H1 (cell line): ENCODE results near the gene BBX. TPM values are rescaled to one million over a fixed set of nuclear protein-coding genes. Genes with fewer than 3 reads are reported as not detected.

ENCODE experiments used
- CTCF ChIA-PET: fragments of 300-600 bp; sonication (Branson Sonifier 250); formaldehyde crosslinking; loops from one replicate; lab custom pipeline; 2021; ENCODE audit not compliant: partially characterized antibody; lab: Charles Lee
- POLR2A ChIA-PET: fragments of 300-600 bp; sonication (Branson Sonifier 250); formaldehyde crosslinking; loops from one replicate; lab custom pipeline; 2021; ENCODE audit warnings: inconsistent platforms; ENCODE audit not compliant: partially characterized antibody; lab: Charles Lee
- DNase-seq, 2 experiments: peaks; one replicate each; pipeline versions ENCODE4 v3.0.0 to v3.0.0-alpha.2; 2010 to 2022; ENCODE audit warnings: low spot score in 2 of 2, low read depth in 1 of 2, mixed read lengths in 1 of 2
- FAIRE-seq: peaks from 2 replicates; lab custom pipeline; 2011; peaks lifted over from hg19 to GRCh38; lab: Jason Lieb, UNC
- H2AFZ ChIP-seq: 2 replicates; pipeline ENCODE4 v1.8.1; 2012; ENCODE audit warnings: low read length, inconsistent platforms
- H2AK5ac ChIP-seq: 2 replicates; pipeline ENCODE4 v1.6.1; 2013; ENCODE audit warnings: low read depth, low read length
- H2BK120ac ChIP-seq: replicated peaks from 2 replicates; pipeline ENCODE3; 2013; ENCODE audit warnings: low read depth, low read length, inconsistent platforms
- H2BK12ac ChIP-seq: 2 replicates; pipeline ENCODE4 v1.6.1; 2013; ENCODE audit warnings: low read depth, low read length
- H2BK15ac ChIP-seq: 2 replicates; pipeline ENCODE4 v1.6.1; 2013; ENCODE audit warnings: low read length
- H2BK20ac ChIP-seq: 2 replicates; pipeline ENCODE4 v1.6.1; 2013; ENCODE audit warnings: low read length
- H2BK5ac ChIP-seq: 2 replicates; pipeline ENCODE4 v1.6.1; 2013; ENCODE audit warnings: low read depth, low read length
- H3K14ac ChIP-seq: 2 replicates; pipeline ENCODE4 v1.6.1; 2013; ENCODE audit warnings: inconsistent platforms; ENCODE audit not compliant: insufficient read length
- H3K18ac ChIP-seq: 2 replicates; pipeline ENCODE4 v1.6.1; 2013; ENCODE audit warnings: low read length; ENCODE audit errors: extremely low read depth
- H3K23ac ChIP-seq: 2 replicates; pipeline ENCODE4 v1.6.1; 2013; ENCODE audit warnings: inconsistent platforms; ENCODE audit not compliant: insufficient read length
- H3K23me2 ChIP-seq: 2 replicates; pipeline ENCODE4 v1.6.1; 2013; ENCODE audit warnings: low read depth, low read length
- H3K27ac ChIP-seq: 2 replicates; pipeline ENCODE4 v1.6.1; 2011; ENCODE audit warnings: low read depth, low read length, inconsistent platforms
- H3K27me3 ChIP-seq, 4 experiments: replicated peaks in 1 of 4; 1 replicate in 1 of 4; 2 replicates in 3 of 4; pipeline versions ENCODE4 v1.6.1 to v1.8.1; 2011 to 2013; ENCODE audit warnings: low read length in 3 of 4, mild to moderate bottlenecking in 3 of 4, inconsistent platforms in 2 of 4, mixed read lengths in 2 of 4, moderate library complexity in 1 of 4; ENCODE audit not compliant: control insufficient read depth in 3 of 4, insufficient read depth in 3 of 4; ENCODE audit errors: extremely low read depth in 1 of 4
- H3K36me3 ChIP-seq, 4 experiments: 2 replicates each; pipeline versions ENCODE4 v1.6.1 to v1.8.1; 2011 to 2013; ENCODE audit warnings: mild to moderate bottlenecking in 4 of 4, low read length in 3 of 4, moderate library complexity in 2 of 4, control low read depth in 1 of 4, inconsistent platforms in 1 of 4; ENCODE audit not compliant: insufficient read depth in 4 of 4, control insufficient read depth in 2 of 4
- H3K4ac ChIP-seq: replicated peaks from 2 replicates; pipeline ENCODE3; 2013; ENCODE audit warnings: low read length, low read depth, mixed read lengths, inconsistent platforms; ENCODE audit not compliant: insufficient read length
- H3K4me1 ChIP-seq, 4 experiments: replicated peaks in 1 of 4; 1 replicate in 1 of 4; 2 replicates in 3 of 4; pipeline versions ENCODE4 v1.6.1 to v1.8.1; 2011 to 2013; ENCODE audit warnings: low read length in 3 of 4, inconsistent platforms in 2 of 4, mixed read lengths in 1 of 4; ENCODE audit not compliant: insufficient read depth in 4 of 4, control insufficient read depth in 3 of 4
- H3K4me2 ChIP-seq, 2 experiments: 2 replicates each; pipeline versions ENCODE4 v1.6.1 to v1.8.1; 2011 to 2013; ENCODE audit warnings: low read depth in 2 of 2, low read length in 2 of 2, control low read depth in 1 of 2, inconsistent platforms in 1 of 2, mild to moderate bottlenecking in 1 of 2; ENCODE audit not compliant: insufficient read depth in 1 of 2
- H3K4me3 ChIP-seq, 4 experiments: fragments of 200-600, 300-600 bp in 1 of 4; sonication (generic), shearing (Covaris generic), sonication (Bioruptor Twin) in 1 of 4; 2 replicates each; pipeline versions ENCODE4 v1.5.1 to v1.8.1; 2011 to 2016; ENCODE audit warnings: low read length in 4 of 4, low read depth in 3 of 4, control low read depth in 2 of 4, inconsistent platforms in 2 of 4, mild to moderate bottlenecking in 2 of 4, mixed read lengths in 1 of 4, moderate library complexity in 1 of 4; ENCODE audit not compliant: insufficient read depth in 2 of 4; ENCODE audit errors: extremely low read depth in 1 of 4
- H3K56ac ChIP-seq: replicated peaks from 2 replicates; pipeline ENCODE3; 2013; ENCODE audit warnings: low read depth, mild to moderate bottlenecking, mixed read lengths, low read length, inconsistent platforms; ENCODE audit not compliant: insufficient read length
- H3K79me1 ChIP-seq: 2 replicates; pipeline ENCODE4 v1.6.1; 2013; ENCODE audit warnings: low read depth, low read length, control low read depth
- H3K79me2 ChIP-seq, 2 experiments: 2 replicates each; pipeline versions ENCODE4 v1.6.1 to v1.8.1; 2012 to 2013; ENCODE audit warnings: low read length in 2 of 2, mild to moderate bottlenecking in 2 of 2, inconsistent platforms in 1 of 2; ENCODE audit not compliant: insufficient read depth in 2 of 2, control insufficient read depth in 1 of 2
- H3K9ac ChIP-seq, 4 experiments: replicated peaks in 1 of 4; 1 replicate in 1 of 4; 2 replicates in 3 of 4; pipeline versions ENCODE4 v1.6.1 to v1.8.1; 2011 to 2013; ENCODE audit warnings: low read depth in 3 of 4, low read length in 3 of 4, control low read depth in 2 of 4, mild to moderate bottlenecking in 2 of 4, moderate library complexity in 2 of 4, inconsistent platforms in 1 of 4; ENCODE audit errors: extremely low read depth in 1 of 4
- H3K9me3 ChIP-seq, 2 experiments: 2 replicates each; pipeline versions ENCODE4 v1.6.1 to v1.8.1; 2012 to 2013; ENCODE audit warnings: mild to moderate bottlenecking in 2 of 2, moderate library complexity in 2 of 2, control low read depth in 1 of 2, inconsistent platforms in 1 of 2, low read depth in 1 of 2, low read length in 1 of 2, mixed read lengths in 1 of 2; ENCODE audit not compliant: insufficient read depth in 2 of 2
- H4K20me1 ChIP-seq, 2 experiments: replicated peaks in 1 of 2; 2 replicates each; pipeline versions ENCODE3 to v1.8.1; 2011 to 2013; ENCODE audit warnings: inconsistent platforms in 2 of 2, low read length in 2 of 2, mild to moderate bottlenecking in 1 of 2; ENCODE audit not compliant: insufficient read depth in 2 of 2, control insufficient read depth in 1 of 2
- H4K5ac ChIP-seq: 2 replicates; pipeline ENCODE4 v1.6.1; 2013; ENCODE audit warnings: low read length, low read depth, mixed read lengths, inconsistent platforms; ENCODE audit not compliant: insufficient read length
- H4K8ac ChIP-seq: 2 replicates; pipeline ENCODE4 v1.8.0; 2013; ENCODE audit warnings: mild to moderate bottlenecking, moderate library complexity, low read length, inconsistent platforms; ENCODE audit not compliant: insufficient read depth; ENCODE audit errors: extremely low read depth
- H4K91ac ChIP-seq: replicated peaks from 2 replicates; pipeline ENCODE3; 2013; ENCODE audit warnings: low read length, mixed read lengths, inconsistent platforms; ENCODE audit not compliant: insufficient read length
- ATF2 ChIP-seq: IDR thresholded peaks from 2 replicates; pipeline ENCODE4 v1.6.1; 2012; ENCODE audit warnings: low read length, inconsistent platforms
- CBX5 ChIP-seq: fragments of 300-800, 300-1000 bp; sonication (generic); IDR thresholded peaks from 2 replicates; pipeline ENCODE4 v1.7.1; 2016; ENCODE audit warnings: antibody characterized with exemption, low read length, low read depth
- CBX8 ChIP-seq: fragments of 300-800, 300-1000 bp; sonication (generic); IDR thresholded peaks from 2 replicates; pipeline ENCODE4 v1.7.1; 2016; ENCODE audit warnings: low read depth, low read length, borderline replicate concordance
- CEBPB ChIP-seq: IDR thresholded peaks from 2 replicates; pipeline ENCODE4 v1.6.1; 2012; ENCODE audit warnings: low read depth, low read length
- CTCF ChIP-seq, 3 experiments: IDR thresholded peaks; 1 replicate in 2 of 3; 2 replicates in 1 of 3; pipeline versions ENCODE4 v1.5.1 to v1.6.1; 2011; ENCODE audit warnings: low read length in 3 of 3, mild to moderate bottlenecking in 3 of 3, inconsistent platforms in 2 of 3, low read depth in 1 of 3, moderate library complexity in 1 of 3; ENCODE audit not compliant: insufficient read depth in 1 of 3; ENCODE audit errors: control extremely low read depth in 1 of 3
- EZH2 ChIP-seq: fragments of 200-600 bp; sonication (generic); IDR thresholded peaks from 2 replicates; pipeline ENCODE4 v1.7.1; 2012; ENCODE audit warnings: low read depth, mild to moderate bottlenecking, moderate library complexity, low read length, inconsistent platforms; ENCODE audit not compliant: severe bottlenecking
- POLR2A ChIP-seq, 2 experiments: IDR thresholded peaks; 1 replicate in 1 of 2; 2 replicates in 1 of 2; pipeline ENCODE4 v1.6.1; 2011; ENCODE audit warnings: low read depth in 2 of 2, low read length in 2 of 2, mild to moderate bottlenecking in 2 of 2; ENCODE audit errors: control extremely low read depth in 1 of 2
- RXRA ChIP-seq: IDR thresholded peaks from 2 replicates; pipeline ENCODE4 v1.6.1; 2011; ENCODE audit warnings: low read depth, mild to moderate bottlenecking, low read length, moderate library complexity; ENCODE audit not compliant: insufficient read depth
- SUZ12 ChIP-seq: fragments of 200-600 bp; sonication (generic); IDR thresholded peaks from 2 replicates; pipeline ENCODE4 v1.6.1; 2012; ENCODE audit warnings: mild to moderate bottlenecking, inconsistent platforms, low read length, moderate library complexity, mixed read lengths
- TBP ChIP-seq: IDR thresholded peaks from 2 replicates; pipeline ENCODE4 v1.6.1; 2011; ENCODE audit warnings: low read depth, low read length, improper control_type of control experiment
- TEAD4 ChIP-seq: IDR thresholded peaks from 2 replicates; pipeline ENCODE4 v1.6.1; 2012; ENCODE audit warnings: low read depth, low read length, inconsistent platforms, mixed read lengths
- WGBS, 2 experiments: shearing (Covaris generic) in 1 of 2; methylation state at CpG; one replicate each; pipeline versions ENCODE4 v1.1.6 to v1.1.7; 2013 to 2015; ENCODE audit warnings: low lambda C conversion rate in 2 of 2, mixed read lengths in 2 of 2, inconsistent platforms in 1 of 2, low coverage in 1 of 2, missing lambda C conversion rate in 1 of 2; ENCODE audit not compliant: insufficient replicate concordance in 2 of 2, insufficient coverage in 1 of 2, insufficient read length in 1 of 2; ENCODE audit errors: extremely low coverage in 1 of 2, missing lambda C conversion rate in 1 of 2; 5-methylcytosine and 5-hydroxymethylcytosine counted together
- polyA plus RNA-seq, 7 experiments: library from polyadenylated mRNA; depleted of rRNA in 3 of 7; stranded (reverse) in 5 of 7; unstranded in 2 of 7; fragments of >200 nt in 5 of 7; fragments of 200-250 nt in 2 of 7; gene quantifications; 1 replicate in 5 of 7; 2 replicates in 1 of 7; 4 replicates in 1 of 7; pipeline versions ENCODE4 v1.2.1 to v1.2.3, GENCODE V29; 2011 to 2013; ENCODE audit warnings: missing spikeins in 2 of 7, mixed read lengths in 2 of 7
- total RNA-seq: library from RNA; stranded (reverse); fragmentation: NEBNext Ultra II Directional; extraction: Animal tissue kit (Norgen Biotek cat#: 25700); gene quantifications from 2 replicates; pipeline ENCODE4 v1.2.1, GENCODE V29; 2021

Gene BBX
- total and polyA plus RNA-seq, 2 of the 8 experiments (the other 6 are each of a cell fraction or from before 2014, with no cell fraction given): 11.0 to 42.5 TPM

GRCh38 chr3:107813026-107813425 lies 290.3 kb downstream of the BBX start:
- Histone ChIP-seq H3K23ac (no peak overlapping the region), H4K20me1 (no peaks in the 10 kb centered on the region), H3K79me1 (no peaks in the 10 kb centered on the region), H3K36me3 (no peaks in the 10 kb centered on the region; a peak in 1 of 8 replicates), H3K4me1 (no peaks in the 10 kb centered on the region), H3K79me2 (no peaks in the 10 kb centered on the region), H3K27ac (no peak overlapping the region), H3K27me3 (no peaks in the 10 kb centered on the region), H4K8ac (no peak overlapping the region), H2BK20ac (no peak overlapping the region), H2BK5ac (no peak overlapping the region), H3K4me3 (no peak overlapping the region), H4K5ac (no peak overlapping the region), H3K4ac (no peak overlapping the region), H2BK120ac (no peak overlapping the region), H3K14ac (no peak overlapping the region), H2BK15ac (no peak overlapping the region), H2AK5ac (no peak overlapping the region), H3K9me3 (no peaks in the 10 kb centered on the region), H2AFZ (no peak overlapping the region), H4K91ac (no peak overlapping the region), H3K18ac (no peak overlapping the region), H3K9ac (no peak overlapping the region), H2BK12ac (no peak overlapping the region), H3K56ac (no peak overlapping the region), H3K23me2 (no peaks in the 10 kb centered on the region), H3K4me2 (no peak overlapping the region)
- 91% methylated on average over 1 of the region's 1 CpG; no CpG with 5 or more reads in 1 of the 2 experiments for WGBS, 2 experiments
- CTCF ChIA-PET: interaction anchor here (0.6 to 2.9 kb wide), 3 partner anchors 9 to 60 kb away, joined by 3 to 6 read pairs (median 5); no protein-coding TSS in a partner anchor
- DNase-seq (no peak), FAIRE-seq (no peak)
- POLR2A ChIA-PET: no interaction called here
- no peak for TF ChIP-seq RXRA
- no peak for TF ChIP-seq CEBPB
- no peak for TF ChIP-seq SUZ12
- no peak for TF ChIP-seq CBX8
- no peak for TF ChIP-seq ATF2
- TF ChIP-seq EZH2: no peak
- TF ChIP-seq TBP: no peak
- no peak for TF ChIP-seq TEAD4
- TF ChIP-seq POLR2A (IDR thresholded peaks at IDR 0.05; ENCODE audit: control extremely low read depth in 1 of 2, low read depth in 2 of 2, low read length in 2 of 2): no peak
- TF ChIP-seq CTCF (IDR thresholded peaks at IDR 0.05; ENCODE audit: control extremely low read depth in 1 of 3, insufficient read depth in 1 of 3, low read depth in 1 of 3, low read length in 3 of 3): no peak
- no peak for TF ChIP-seq CBX5
